ENCODE results near the gene DGKH. TPM values are rescaled to one million over a fixed set of nuclear protein-coding genes. Genes with fewer than 3 reads are reported as not detected.

DGKH gene
- total RNA-seq, 1 donor from 2014 or later, result 2.2 TPM

GRCh38 chr13:42036711-42037110, 11.7 kb upstream of the DGKH start:
- ChIA-PET POLR2A (no interaction called here), CTCF (no interaction called here)
- no peak for ATAC-seq (ENCODE audit: low read depth)
- peaks cover 9% of the 10 kb centered on the region for H3K9me3 Mint-ChIP-seq
- peaks cover 13% of the 10 kb centered on the region for H3K4me1 Mint-ChIP-seq
- H3K27me3 Mint-ChIP-seq, result peaks cover 9% of the 10 kb centered on the region
- H3K36me3 Mint-ChIP-seq (ENCODE audit: low read depth), result peaks cover 3% of the 10 kb centered on the region
- H3K27ac Mint-ChIP-seq, result no peak overlapping the region
- intact Hi-C loops (cut with micrococcal nuclease), result loop anchor here (1.0 kb wide), 1 partner anchor 235 kb away; no protein-coding TSS in a partner anchor
- DNase-seq, result no peak
- no peak for TF ChIP-seq CTCF (IDR thresholded peaks at IDR 0.05)
- H3K4me3 Mint-ChIP-seq, result no peak overlapping the region

GRCh38 chr13:42038661-42039456, 9.6 kb upstream of the DGKH start:
- intact Hi-C loops (cut with micrococcal nuclease), result loop anchor here (1.0 kb wide), 2 partner anchors 9 to 78 kb away; partner anchors contain the start of genes DGKH and VWA8
- POLR2A ChIA-PET, result no interaction called here

GRCh38 chr13:42039457-42039945, 8.9 kb upstream of the DGKH start:
- peaks cover 9% of the 10 kb centered on the region for H3K9me3 Mint-ChIP-seq
- CTCF ChIA-PET, result interaction anchor here (0.6 kb wide), 1 partner anchor 67 kb away, joined by 3 read pairs; no protein-coding TSS in a partner anchor
- H3K27me3 Mint-ChIP-seq, result peaks cover 8% of the 10 kb centered on the region
- peaks cover 16% of the 10 kb centered on the region for H3K4me1 Mint-ChIP-seq
- no peak for TF ChIP-seq CTCF (IDR thresholded peaks at IDR 0.05)
- ATAC-seq (ENCODE audit: low read depth), result peak; percentile 5
- peak overlapping the region; percentile 84 for H3K27ac Mint-ChIP-seq
- POLR2A ChIA-PET, result interaction anchor here (0.6 kb wide), 1 partner anchor 1733 kb away, joined by 7 read pairs; no protein-coding TSS in a partner anchor
- peaks cover 3% of the 10 kb centered on the region for H3K36me3 Mint-ChIP-seq (ENCODE audit: low read depth)
- no peak for DNase-seq
- intact Hi-C loops (cut with micrococcal nuclease), result loop anchor here (1.0 kb wide), 2 partner anchors 9 to 78 kb away; partner anchors contain the start of genes DGKH and VWA8
- peak overlapping the region; percentile 90 for H3K4me3 Mint-ChIP-seq

More at GRCh38 chr13:42038661-42039456, 9.6 kb upstream of the DGKH start:
- Mint-ChIP-seq H3K4me1 (peaks cover 16% of the 10 kb centered on the region), H3K9me3 (peaks cover 9% of the 10 kb centered on the region), H3K27me3 (peaks cover 10% of the 10 kb centered on the region), H3K4me3 (peak overlapping the region; percentile 90), H3K27ac (peak overlapping the region; percentile 84), H3K36me3 (ENCODE audit: low read depth) (peaks cover 3% of the 10 kb centered on the region)
- CTCF ChIA-PET, result interaction anchor here (0.6 kb wide), 1 partner anchor 67 kb away, joined by 3 read pairs; no protein-coding TSS in a partner anchor
- DNase-seq, result no peak
- no peak for ATAC-seq (ENCODE audit: low read depth)
- TF ChIP-seq CTCF (IDR thresholded peaks at IDR 0.05), result no peak

GRCh38 chr13:42039946-42040729, 8.3 kb upstream of the DGKH start:
- ATAC-seq (ENCODE audit: low read depth) (peak; percentile 82), DNase-seq (peak; percentile 78)
- peaks cover 3% of the 10 kb centered on the region for H3K36me3 Mint-ChIP-seq (ENCODE audit: low read depth)
- peak overlapping the region; percentile 90 for H3K4me3 Mint-ChIP-seq
- CTCF ChIA-PET, result no interaction called here
- peaks cover 16% of the 10 kb centered on the region for H3K4me1 Mint-ChIP-seq
- peak overlapping the region; percentile 84 for H3K27ac Mint-ChIP-seq
- peaks cover 9% of the 10 kb centered on the region for H3K9me3 Mint-ChIP-seq
- no peak for TF ChIP-seq CTCF (IDR thresholded peaks at IDR 0.05)
- H3K27me3 Mint-ChIP-seq, result peaks cover 6% of the 10 kb centered on the region
- POLR2A ChIA-PET, result interaction anchor here (0.6 kb wide), 1 partner anchor 1732 kb away, joined by 7 read pairs; no protein-coding TSS in a partner anchor
- intact Hi-C loops (cut with micrococcal nuclease), result loop anchor here (1.0 to 10.0 kb wide), 8 partner anchors 8 to 1115 kb away; partner anchors contain the start of genes DGKH, NAA16 and VWA8

Data from activated B cell treated with CpG ODN at 0.5 μM for 24 hours (primary cell).